Thyroid gland (tissue), 4 donors: ENCODE measurements around the gene MCOLN2.

Source experiments
- CTCF ChIP-seq, 6 experiments: fragments of 200-600 bp in 3 of 6; fragments of 450-650 bp in 3 of 6; sonication (generic) in 3 of 6; IDR thresholded peaks; one replicate each; pipeline ENCODE4 v1.5.1; 2016 to 2019; ENCODE audit warnings: antibody characterized with exemption in 6 of 6, mild to moderate bottlenecking in 2 of 6, inconsistent platforms in 1 of 6, moderate library complexity in 1 of 6
- POLR2A ChIP-seq, 2 donors: fragments of 450-650 bp; IDR thresholded peaks; one replicate each; pipeline ENCODE4 v1.6.1; 2017; ENCODE audit warnings: antibody characterized with exemption in 2 of 2, mild to moderate bottlenecking in 2 of 2, moderate library complexity in 1 of 2

GRCh38 chr1:84997667-84998600 is 1.0 kb upstream of the MCOLN2 start:
- TF ChIP-seq POLR2A (IDR thresholded peaks at IDR 0.05): no peak
- no peak for TF ChIP-seq CTCF (IDR thresholded peaks at IDR 0.05)
